ENCODE results near the gene HMGXB3. TPM values are rescaled to one million over a fixed set of nuclear protein-coding genes. Genes with fewer than 3 reads are reported as not detected.

Gene HMGXB3
- total RNA-seq, 1 experiment from 2014 or later, result 43.8 TPM

DNA sequence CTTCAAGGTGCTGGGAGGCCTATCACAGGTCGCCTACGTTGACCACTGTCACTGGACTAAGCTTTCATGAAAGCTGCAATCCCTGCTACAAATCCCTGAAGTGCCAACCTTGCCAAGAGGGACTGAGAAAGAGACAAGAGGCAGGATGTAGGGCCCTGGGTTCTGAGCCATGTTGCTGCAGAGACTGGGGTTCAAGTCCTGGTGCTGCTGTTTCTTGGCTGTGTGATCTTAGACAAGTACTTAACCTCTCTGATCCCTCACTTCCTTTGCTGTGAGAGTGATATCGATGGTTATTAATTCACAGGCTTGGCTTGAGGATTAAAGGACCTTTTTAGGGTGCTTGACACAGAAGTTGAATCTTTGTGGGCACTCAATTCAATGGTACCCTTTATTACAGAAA, 70.3 kb downstream of the HMGXB3 start:
- Mint-ChIP-seq H3K27ac (ENCODE audit: unreplicated experiment) (no peak overlapping the region), H3K36me3 (ENCODE audit: insufficient read depth, unreplicated experiment) (no peaks in the 10 kb centered on the region), H3K9me3 (ENCODE audit: unreplicated experiment) (no peaks in the 10 kb centered on the region), H3K27me3 (ENCODE audit: insufficient read depth, unreplicated experiment) (no peaks in the 10 kb centered on the region), H3K4me3 (ENCODE audit: unreplicated experiment) (no peak overlapping the region), H3K4me1 (ENCODE audit: low read depth, unreplicated experiment) (no peaks in the 10 kb centered on the region)
- BruUV-seq (replicated peaks), result no TSS peak
- no peaks in the 10 kb centered on the region for H3K36me3 ChIP-seq (ENCODE audit: control insufficient read depth, insufficient read depth, low read length)
- no peak overlapping the region for H3K4me3 ChIP-seq (ENCODE audit: low read depth, low read length)
- ChIA-PET CTCF (interaction anchor here (0.6 kb wide), 1 partner anchor 167 kb away, joined by 3 read pairs; no protein-coding TSS in a partner anchor), POLR2A (no interaction called here)
- no peaks in the 10 kb centered on the region for H3K27me3 ChIP-seq (replicated peaks; ENCODE audit: control insufficient read depth, insufficient read depth, low read length)
- intact Hi-C loops (cut with micrococcal nuclease; ENCODE audit: unreplicated experiment), result no loop called here
- H3K4me1 ChIP-seq, result no peaks in the 10 kb centered on the region
- DNase-seq, result no peak
- H3K9me3 ChIP-seq, result no peaks in the 10 kb centered on the region
- TF ChIP-seq, protein P1, sequence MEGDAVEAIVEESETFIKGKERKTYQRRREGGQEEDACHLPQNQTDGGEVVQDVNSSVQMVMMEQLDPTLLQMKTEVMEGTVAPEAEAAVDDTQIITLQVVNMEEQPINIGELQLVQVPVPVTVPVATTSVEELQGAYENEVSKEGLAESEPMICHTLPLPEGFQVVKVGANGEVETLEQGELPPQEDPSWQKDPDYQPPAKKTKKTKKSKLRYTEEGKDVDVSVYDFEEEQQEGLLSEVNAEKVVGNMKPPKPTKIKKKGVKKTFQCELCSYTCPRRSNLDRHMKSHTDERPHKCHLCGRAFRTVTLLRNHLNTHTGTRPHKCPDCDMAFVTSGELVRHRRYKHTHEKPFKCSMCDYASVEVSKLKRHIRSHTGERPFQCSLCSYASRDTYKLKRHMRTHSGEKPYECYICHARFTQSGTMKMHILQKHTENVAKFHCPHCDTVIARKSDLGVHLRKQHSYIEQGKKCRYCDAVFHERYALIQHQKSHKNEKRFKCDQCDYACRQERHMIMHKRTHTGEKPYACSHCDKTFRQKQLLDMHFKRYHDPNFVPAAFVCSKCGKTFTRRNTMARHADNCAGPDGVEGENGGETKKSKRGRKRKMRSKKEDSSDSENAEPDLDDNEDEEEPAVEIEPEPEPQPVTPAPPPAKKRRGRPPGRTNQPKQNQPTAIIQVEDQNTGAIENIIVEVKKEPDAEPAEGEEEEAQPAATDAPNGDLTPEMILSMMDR (IDR thresholded peaks at IDR 0.05; ENCODE audit: insufficient read depth in 1 of 2, low read depth in 1 of 2, low read length in 1 of 2, severe bottlenecking in 1 of 2, unreplicated experiment in 1 of 2), result no peak

DNA sequence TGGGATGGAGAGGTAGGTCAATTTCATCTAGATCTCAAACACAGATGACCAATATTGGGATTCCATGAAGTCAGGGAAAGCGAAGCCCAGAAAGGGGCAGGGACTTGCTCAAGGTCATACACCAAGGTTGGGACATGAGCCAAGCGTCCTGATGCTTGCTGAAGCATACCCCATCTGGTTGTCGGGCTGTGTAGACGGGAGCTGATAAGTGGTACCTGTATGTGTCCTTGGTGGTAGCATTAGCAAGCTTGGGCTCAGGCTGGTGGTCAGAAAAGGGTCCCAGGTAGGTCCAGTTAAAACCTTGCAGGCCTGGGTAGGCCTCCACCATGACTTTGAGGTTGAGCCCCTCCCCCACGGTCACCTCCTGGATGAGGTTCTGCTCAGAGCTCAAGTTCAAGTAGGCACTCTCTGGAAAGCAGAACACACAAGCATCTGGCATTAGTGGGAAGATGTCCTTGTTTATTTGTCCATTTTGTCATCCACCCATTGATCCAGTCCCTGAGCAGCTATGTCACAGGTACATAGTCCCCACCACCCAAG, 72.6 kb downstream of the HMGXB3 start:
- Mint-ChIP-seq H3K27ac (ENCODE audit: unreplicated experiment) (no peak overlapping the region), H3K4me1 (ENCODE audit: low read depth, unreplicated experiment) (no peaks in the 10 kb centered on the region), H3K4me3 (ENCODE audit: unreplicated experiment) (no peak overlapping the region), H3K9me3 (ENCODE audit: unreplicated experiment) (no peaks in the 10 kb centered on the region), H3K36me3 (ENCODE audit: insufficient read depth, unreplicated experiment) (no peaks in the 10 kb centered on the region), H3K27me3 (ENCODE audit: insufficient read depth, unreplicated experiment) (no peaks in the 10 kb centered on the region)
- BruUV-seq (replicated peaks), result no TSS peak
- intact Hi-C loops (cut with micrococcal nuclease; ENCODE audit: unreplicated experiment), result no loop called here
- no peaks in the 10 kb centered on the region for H3K36me3 ChIP-seq (ENCODE audit: control insufficient read depth, insufficient read depth, low read length)
- no peak overlapping the region for H3K4me3 ChIP-seq (ENCODE audit: low read depth, low read length)
- no peaks in the 10 kb centered on the region for H3K9me3 ChIP-seq
- CTCF ChIA-PET, result no interaction called here
- no peaks in the 10 kb centered on the region for H3K4me1 ChIP-seq
- H3K27me3 ChIP-seq (replicated peaks; ENCODE audit: control insufficient read depth, insufficient read depth, low read length), result no peaks in the 10 kb centered on the region
- TF ChIP-seq, protein P1 (IDR thresholded peaks at IDR 0.05; ENCODE audit: insufficient read depth in 1 of 2, low read depth in 1 of 2, low read length in 1 of 2, severe bottlenecking in 1 of 2, unreplicated experiment in 1 of 2), result no peak
- POLR2A ChIA-PET, result no interaction called here
- peak in 1 of 2 experiments; percentile 21 for DNase-seq

DNA sequence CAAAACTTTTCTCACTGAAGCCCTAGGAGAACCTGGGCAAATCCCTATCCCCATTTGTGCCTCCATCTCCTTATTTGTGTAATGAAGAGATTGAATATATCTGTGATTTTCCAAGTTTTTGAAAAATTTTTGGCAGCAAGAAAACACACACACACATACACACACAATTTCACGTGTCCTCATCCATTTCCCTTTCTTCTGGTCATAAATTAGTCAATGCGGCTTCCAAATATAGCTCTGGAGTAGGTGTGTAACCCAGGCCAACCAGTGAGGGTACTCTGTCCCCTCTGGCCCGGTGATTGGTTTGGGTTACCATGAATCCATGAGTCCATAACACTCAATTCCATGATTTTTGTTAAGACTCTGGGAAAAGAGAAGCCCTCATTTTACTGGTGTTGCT, 73.1 kb downstream of the HMGXB3 start:
- TF ChIP-seq, protein P1 (IDR thresholded peaks at IDR 0.05; ENCODE audit: insufficient read depth in 1 of 2, low read depth in 1 of 2, low read length in 1 of 2, severe bottlenecking in 1 of 2, unreplicated experiment in 1 of 2), result no peak
- no peaks in the 10 kb centered on the region for H3K4me1 ChIP-seq
- DNase-seq, result no peak
- no peaks in the 10 kb centered on the region for H3K27me3 ChIP-seq (replicated peaks; ENCODE audit: control insufficient read depth, insufficient read depth, low read length)
- H3K36me3 ChIP-seq (ENCODE audit: control insufficient read depth, insufficient read depth, low read length), result no peaks in the 10 kb centered on the region
- Mint-ChIP-seq H3K36me3 (ENCODE audit: insufficient read depth, unreplicated experiment) (no peaks in the 10 kb centered on the region), H3K4me3 (ENCODE audit: unreplicated experiment) (no peak overlapping the region), H3K27me3 (ENCODE audit: insufficient read depth, unreplicated experiment) (no peaks in the 10 kb centered on the region), H3K27ac (ENCODE audit: unreplicated experiment) (no peak overlapping the region), H3K4me1 (ENCODE audit: low read depth, unreplicated experiment) (peaks cover 4% of the 10 kb centered on the region), H3K9me3 (ENCODE audit: unreplicated experiment) (no peaks in the 10 kb centered on the region)
- ChIA-PET CTCF (no interaction called here), POLR2A (interaction anchor here (0.7 kb wide), 1 partner anchor 17 kb away, joined by 7 read pairs; no protein-coding TSS in a partner anchor)
- BruUV-seq (replicated peaks), result no TSS peak
- intact Hi-C loops (cut with micrococcal nuclease; ENCODE audit: unreplicated experiment), result no loop called here
- H3K4me3 ChIP-seq (ENCODE audit: low read depth, low read length), result no peak overlapping the region
- no peaks in the 10 kb centered on the region for H3K9me3 ChIP-seq
